Measurements from ENCODE around the gene NDUFS6. TPM values are rescaled to one million over a fixed set of nuclear protein-coding genes. Genes with fewer than 3 reads are reported as not detected.
"Not testable (repeated sequence)": the region's sequence is repeated elsewhere in the genome, so short reads cannot be mapped to it uniquely, and the experiment has no call there.

The NDUFS6 gene
- total RNA-seq, 1 donor from 2014 or later = 40.3 TPM

GRCh38 chr5:1788828-1789227, 12.4 kb upstream of the NDUFS6 start:
- Mint-ChIP-seq H3K4me3 (ENCODE audit: unreplicated experiment) (no peak overlapping the region), H3K27ac (ENCODE audit: unreplicated experiment) (no peak overlapping the region), H3K4me1 (ENCODE audit: low read depth, unreplicated experiment) (peaks cover 6% of the 10 kb centered on the region), H3K36me3 (ENCODE audit: unreplicated experiment) (no peaks in the 10 kb centered on the region), H3K9me3 (ENCODE audit: unreplicated experiment) (peaks cover 2% of the 10 kb centered on the region), H3K27me3 (ENCODE audit: unreplicated experiment) (no peaks in the 10 kb centered on the region)
- DNase-seq = no peak
- TF ChIP-seq CTCF (IDR thresholded peaks at IDR 0.05; ENCODE audit: partially characterized antibody, unreplicated experiment) = no peak

- H3K9me3 Mint-ChIP-seq (ENCODE audit: unreplicated experiment); H3K36me3 Mint-ChIP-seq (ENCODE audit: unreplicated experiment); H3K4me3 Mint-ChIP-seq (ENCODE audit: unreplicated experiment); H3K27me3 Mint-ChIP-seq (ENCODE audit: unreplicated experiment); DNase-seq; H3K4me1 Mint-ChIP-seq (ENCODE audit: low read depth, unreplicated experiment); H3K27ac Mint-ChIP-seq (ENCODE audit: unreplicated experiment): not testable (repeated sequence)
These were observed 11.8 kb upstream of the NDUFS6 start for GRCh38 chr5:1789438-1789833.

- Mint-ChIP-seq H3K4me3 (ENCODE audit: unreplicated experiment) (no peak overlapping the region), H3K9me3 (ENCODE audit: unreplicated experiment) (peaks cover 2% of the 10 kb centered on the region), H3K4me1 (ENCODE audit: low read depth, unreplicated experiment) (peaks cover 6% of the 10 kb centered on the region), H3K27me3 (ENCODE audit: unreplicated experiment) (no peaks in the 10 kb centered on the region), H3K27ac (ENCODE audit: unreplicated experiment) (no peak overlapping the region), H3K36me3 (ENCODE audit: unreplicated experiment) (no peaks in the 10 kb centered on the region)
- TF ChIP-seq CTCF (IDR thresholded peaks at IDR 0.05; ENCODE audit: partially characterized antibody, unreplicated experiment) = no peak
- DNase-seq = no peak
These were observed 11.3 kb upstream of the NDUFS6 start for GRCh38 chr5:1789834-1790471.

- DNase-seq = no peak
- TF ChIP-seq CTCF (IDR thresholded peaks at IDR 0.05; ENCODE audit: partially characterized antibody, unreplicated experiment) = no peak
- Mint-ChIP-seq H3K9me3 (ENCODE audit: unreplicated experiment) (peaks cover 2% of the 10 kb centered on the region), H3K4me1 (ENCODE audit: low read depth, unreplicated experiment) (peaks cover 6% of the 10 kb centered on the region), H3K4me3 (ENCODE audit: unreplicated experiment) (no peak overlapping the region), H3K36me3 (ENCODE audit: unreplicated experiment) (no peaks in the 10 kb centered on the region), H3K27me3 (ENCODE audit: unreplicated experiment) (no peaks in the 10 kb centered on the region), H3K27ac (ENCODE audit: unreplicated experiment) (no peak overlapping the region)
These were observed 10.0 kb upstream of the NDUFS6 start for GRCh38 chr5:1791176-1791575.

- H3K4me1 Mint-ChIP-seq (ENCODE audit: low read depth, unreplicated experiment) = peaks cover 8% of the 10 kb centered on the region
- H3K9me3 Mint-ChIP-seq (ENCODE audit: unreplicated experiment) = peaks cover 2% of the 10 kb centered on the region
- no peak for TF ChIP-seq CTCF (IDR thresholded peaks at IDR 0.05; ENCODE audit: partially characterized antibody, unreplicated experiment)
- H3K4me3 Mint-ChIP-seq (ENCODE audit: unreplicated experiment) = no peak overlapping the region
- H3K27me3 Mint-ChIP-seq (ENCODE audit: unreplicated experiment) = no peaks in the 10 kb centered on the region
- H3K27ac Mint-ChIP-seq (ENCODE audit: unreplicated experiment) = no peak overlapping the region
- DNase-seq = no peak
- no peaks in the 10 kb centered on the region for H3K36me3 Mint-ChIP-seq (ENCODE audit: unreplicated experiment)
These were observed 8.4 kb upstream of the NDUFS6 start for GRCh38 chr5:1792842-1793266.

All from glutamatergic neuron (in vitro differentiated cells).